SK-N-MC (cell line): Measurements from ENCODE around the gene WDR12.
"Not testable (repeated sequence)": the region's sequence is repeated elsewhere in the genome, so short reads cannot be mapped to it uniquely, and the experiment has no call there.

Experiments
- DNase-seq: peaks from one replicate; pipeline ENCODE4 v3.0.0-alpha.2; 2011; ENCODE audit warnings: low read depth, low spot score
- H3K27ac ChIP-seq: fragments of 200-600 bp; sonication (generic); 2 replicates; pipeline ENCODE4 v1.5.1; 2016; ENCODE audit warnings: mixed run types
- H3K36me3 ChIP-seq: fragments of 200-600 bp; sonication (generic); 2 replicates; pipeline ENCODE4 v1.6.1; 2017; ENCODE audit warnings: antibody characterized with exemption, low read length, mixed read lengths; ENCODE audit not compliant: insufficient read depth
- H3K4me3 ChIP-seq: fragments of 200-600 bp; sonication (generic); 2 replicates; pipeline ENCODE4 v1.5.1; 2016
- H3K9ac ChIP-seq: fragments of 200-600 bp; sonication (generic); 2 replicates; pipeline ENCODE4 v1.8.0; 2017; ENCODE audit warnings: mixed run types, mixed read lengths; ENCODE audit not compliant: insufficient read length
- H3K9me3 ChIP-seq: fragments of 200-600 bp; sonication (generic); 2 replicates; pipeline ENCODE4 v1.6.1; 2017; ENCODE audit warnings: low read depth, mild to moderate bottlenecking, antibody characterized with exemption, low read length, moderate library complexity, mixed read lengths
- EZH2 ChIP-seq: fragments of 200-600 bp; sonication (generic); IDR thresholded peaks from one replicate; pipeline ENCODE4 v1.6.1; 2017; ENCODE audit warnings: antibody characterized with exemption
- FOXP2 ChIP-seq: optimal IDR thresholded peaks from 2 replicates; pipeline ENCODE3; 2011; ENCODE audit warnings: mild to moderate bottlenecking, moderate library complexity; ENCODE audit not compliant: insufficient read depth; ENCODE audit errors: extremely low read length, control extremely low read depth
- POLR2AphosphoS5 ChIP-seq: IDR thresholded peaks from 2 replicates; pipeline ENCODE4 v1.6.1; 2012; ENCODE audit warnings: mild to moderate bottlenecking, low read depth, low read length, borderline replicate concordance

Gene WDR12

GRCh38 chr2:202870431-202871299, 40.8 kb downstream of the WDR12 start:
- Histone ChIP-seq H3K27ac (no peak overlapping the region), H3K4me3 (peak overlapping the region; percentile 97), H3K9me3 (no peaks in the 10 kb centered on the region), H3K36me3 (no peaks in the 10 kb centered on the region), H3K9ac (peak overlapping the region; percentile 81)
- TF ChIP-seq FOXP2 (no peak), EZH2 (no peak), POLR2AphosphoS5 (no peak)
- DNase-seq, result no peak

GRCh38 chr2:202861987-202862386, 49.5 kb downstream of the WDR12 start:
- TF ChIP-seq POLR2AphosphoS5, result no peak
- no peak for TF ChIP-seq FOXP2
- TF ChIP-seq EZH2, result no peak
- Histone ChIP-seq H3K4me3 (no peak overlapping the region), H3K9ac (no peak overlapping the region), H3K27ac (no peak overlapping the region), H3K9me3 (no peaks in the 10 kb centered on the region), H3K36me3 (no peaks in the 10 kb centered on the region)
- no peak for DNase-seq

DNA sequence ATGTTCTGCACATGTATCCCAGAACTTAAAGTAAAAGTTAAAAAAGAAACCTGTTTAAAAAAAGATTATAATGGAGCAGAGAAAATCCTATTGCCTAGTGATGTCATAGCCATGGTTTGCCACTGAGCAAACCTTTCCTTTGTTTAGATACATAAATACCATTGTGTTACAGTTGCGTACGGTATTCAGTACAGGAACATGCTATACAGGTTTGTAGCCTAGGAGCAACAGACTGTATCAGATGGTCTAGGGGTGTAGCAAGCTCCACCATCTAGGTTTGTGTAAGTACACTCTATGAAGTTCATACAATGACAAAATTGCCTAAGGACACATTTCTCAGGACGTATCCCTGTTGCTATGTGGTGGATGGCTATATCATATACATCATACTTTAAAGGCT, 52.9 kb downstream of the WDR12 start:
- Histone ChIP-seq H3K9ac (no peak overlapping the region), H3K36me3 (no peaks in the 10 kb centered on the region), H3K9me3 (no peaks in the 10 kb centered on the region), H3K4me3 (no peak overlapping the region), H3K27ac (no peak overlapping the region)
- TF ChIP-seq POLR2AphosphoS5 (no peak), EZH2 (no peak), FOXP2 (no peak)
- DNase-seq, result no peak

- H3K27ac ChIP-seq, H3K4me3 ChIP-seq, H3K36me3 ChIP-seq, H3K9ac ChIP-seq, DNase-seq, H3K9me3 ChIP-seq: not testable (repeated sequence)
Observed at GRCh38 chr2:202849343-202849742, 62.1 kb downstream of the WDR12 start.

GRCh38 chr2:202848813-202849212, 62.7 kb downstream of the WDR12 start:
- TF ChIP-seq FOXP2 (no peak), POLR2AphosphoS5 (no peak), EZH2 (no peak)
- Histone ChIP-seq H3K27ac (no peak overlapping the region), H3K9me3 (no peaks in the 10 kb centered on the region), H3K36me3 (no peaks in the 10 kb centered on the region), H3K9ac (no peak overlapping the region), H3K4me3 (no peak overlapping the region)
- no peak for DNase-seq

- DNase-seq, result no peak
- no peaks in the 10 kb centered on the region for H3K9me3 ChIP-seq
- no peak overlapping the region for H3K27ac ChIP-seq
- TF ChIP-seq EZH2 (no peak), FOXP2 (no peak), POLR2AphosphoS5 (no peak)
- H3K9ac ChIP-seq, result no peak overlapping the region
- no peaks in the 10 kb centered on the region for H3K36me3 ChIP-seq
- H3K4me3 ChIP-seq, result no peak overlapping the region
Observed at GRCh38 chr2:202847693-202848524, 63.6 kb downstream of the WDR12 start.

GRCh38 chr2:202844656-202845055, 66.8 kb downstream of the WDR12 start:
- Histone ChIP-seq H3K4me3 (no peak overlapping the region), H3K36me3 (no peaks in the 10 kb centered on the region), H3K9me3 (no peaks in the 10 kb centered on the region), H3K9ac (no peak overlapping the region), H3K27ac (no peak overlapping the region)
- TF ChIP-seq FOXP2 (no peak), POLR2AphosphoS5 (no peak)
- DNase-seq, result no peak

DNA sequence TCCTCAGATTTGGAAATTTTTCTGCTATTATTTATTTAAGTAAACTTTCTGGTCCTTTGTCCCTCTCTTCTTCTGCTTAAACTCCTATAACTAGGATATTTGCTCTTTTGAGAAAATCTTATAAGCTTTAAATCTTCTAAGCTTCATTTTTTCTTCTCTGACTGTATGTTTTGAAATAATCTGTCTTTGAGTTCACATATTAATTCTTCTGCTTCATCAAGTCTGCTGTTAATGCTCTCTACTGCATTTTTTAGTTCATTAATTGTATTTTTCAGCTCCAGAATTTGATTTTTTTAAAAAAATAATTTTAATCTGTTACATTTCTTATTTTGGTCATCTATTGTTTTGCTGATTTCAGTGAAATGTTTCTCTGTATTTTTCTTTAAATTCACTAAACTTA, 68.8 kb downstream of the WDR12 start:
- Histone ChIP-seq H3K36me3 (no peaks in the 10 kb centered on the region), H3K4me3 (no peak overlapping the region), H3K9ac (no peak overlapping the region), H3K9me3 (no peaks in the 10 kb centered on the region), H3K27ac (no peak overlapping the region)
- TF ChIP-seq FOXP2 (no peak), POLR2AphosphoS5 (no peak), EZH2 (no peak)
- DNase-seq, result no peak
